Endothelial cell of umbilical vein (primary cell): Measurements from ENCODE around the gene GUCA2B. TPM values are rescaled to one million over a fixed set of nuclear protein-coding genes. Genes with fewer than 3 reads are reported as not detected.

Experiments
- BruUV-seq: library from RNA; stranded (reverse); fragments of 400-500 nt; replicated peaks from 2 replicates; lab custom pipeline; 2021; lab: Mats Ljungman, UMichigan
- CTCF ChIA-PET: fragments of 300-600, 350-600 bp; sonication (Branson Sonifier 250); formaldehyde crosslinking; loops from one replicate; lab custom pipeline; 2021; ENCODE audit warnings: antibody characterized with exemption, inconsistent platforms; lab: Charles Lee
- POLR2A ChIA-PET: fragments of 300-600, 350-600 bp; sonication (Branson Sonifier 250); formaldehyde crosslinking; loops from one replicate; lab custom pipeline; 2021; ENCODE audit warnings: antibody characterized with exemption, inconsistent platforms; lab: Charles Lee
- DNase-seq: peaks from one replicate; pipeline ENCODE4 v3.0.0-alpha.2; 2011; ENCODE audit warnings: low read depth, low spot score
- FAIRE-seq: peaks from 2 replicates; lab custom pipeline; 2011; peaks lifted over from hg19 to GRCh38; lab: Jason Lieb, UNC
- H2AFZ ChIP-seq: 2 replicates; pipeline ENCODE4 v1.6.0; 2012; ENCODE audit warnings: low read depth, low read length, control low read depth, inconsistent platforms
- H3K27ac ChIP-seq: 2 replicates; pipeline ENCODE4 v1.5.1; 2011; ENCODE audit warnings: low read depth, mild to moderate bottlenecking, control low read depth, low read length, moderate library complexity; ENCODE audit not compliant: insufficient read depth
- H3K27me3 ChIP-seq, 2 experiments: 2 replicates each; pipeline versions ENCODE4 v1.6.0 to v1.6.1; 2011; ENCODE audit warnings: low read length in 2 of 2, mixed read lengths in 1 of 2; ENCODE audit not compliant: control insufficient read depth in 2 of 2, insufficient read depth in 2 of 2
- H3K36me3 ChIP-seq, 2 experiments: 2 replicates in 1 of 2; 3 replicates in 1 of 2; pipeline ENCODE4 v1.5.1; 2011; ENCODE audit warnings: low read length in 2 of 2, mild to moderate bottlenecking in 1 of 2, moderate library complexity in 1 of 2; ENCODE audit not compliant: control insufficient read depth in 2 of 2, insufficient read depth in 2 of 2; ENCODE audit errors: extremely low read depth in 1 of 2
- H3K4me1 ChIP-seq: 3 replicates; pipeline ENCODE4 v1.5.1; 2011; ENCODE audit warnings: mild to moderate bottlenecking, low read length; ENCODE audit not compliant: control insufficient read depth, insufficient read depth; ENCODE audit errors: extremely low read depth
- H3K4me2 ChIP-seq: 2 replicates; pipeline ENCODE4 v1.6.1; 2011; ENCODE audit warnings: low read length, control low read depth, mixed read lengths; ENCODE audit not compliant: insufficient read depth
- H3K4me3 ChIP-seq, 3 experiments: fragments of 200-600 bp in 1 of 3; sonication (generic), shearing (Covaris generic) in 1 of 3; replicated peaks in 1 of 3; 2 replicates each; pipeline ENCODE4 v1.5.1; 2011 to 2016; ENCODE audit warnings: control low read depth in 3 of 3, low read length in 3 of 3, mild to moderate bottlenecking in 2 of 3, inconsistent platforms in 1 of 3, low read depth in 1 of 3, moderate library complexity in 1 of 3; ENCODE audit not compliant: insufficient read depth in 1 of 3
- H3K79me2 ChIP-seq: 2 replicates; pipeline ENCODE4 v1.6.0; 2012; ENCODE audit warnings: low read length, inconsistent platforms; ENCODE audit not compliant: control insufficient read depth, insufficient read depth
- H3K9ac ChIP-seq: replicated peaks from 2 replicates; pipeline ENCODE3; 2011; ENCODE audit warnings: low read length, control low read depth; ENCODE audit not compliant: insufficient read depth; ENCODE audit errors: extremely low read depth
- H3K9me1 ChIP-seq: replicated peaks from 3 replicates; pipeline ENCODE4 v1.6.0; 2011; ENCODE audit warnings: mild to moderate bottlenecking, low read length; ENCODE audit not compliant: control insufficient read depth, insufficient read depth; ENCODE audit errors: extremely low read depth
- H3K9me3 ChIP-seq: replicated peaks from 2 replicates; pipeline ENCODE4 v1.5.1; 2012; ENCODE audit warnings: low read length, inconsistent platforms; ENCODE audit not compliant: control insufficient read depth, insufficient read depth
- H4K20me1 ChIP-seq: replicated peaks from 2 replicates; pipeline ENCODE3; 2011; ENCODE audit warnings: mild to moderate bottlenecking, low read length; ENCODE audit not compliant: control insufficient read depth, insufficient read depth; ENCODE audit errors: extremely low read depth
- EZH2 ChIP-seq: IDR thresholded peaks from 2 replicates; pipeline ENCODE4 v1.6.1; 2012; ENCODE audit warnings: borderline replicate concordance, low read depth, mild to moderate bottlenecking, moderate library complexity, low read length, inconsistent platforms; ENCODE audit not compliant: severe bottlenecking
- GATA2 ChIP-seq: IDR thresholded peaks from 2 replicates; pipeline ENCODE4 v1.7.0; 2011; ENCODE audit warnings: low read depth, mild to moderate bottlenecking, moderate library complexity, mixed read lengths, low read length; ENCODE audit not compliant: insufficient read length, insufficient read depth
- MAX ChIP-seq: IDR thresholded peaks from 2 replicates; pipeline ENCODE4 v1.6.1; 2011; ENCODE audit not compliant: insufficient read depth, insufficient read length
- MYC ChIP-seq: IDR thresholded peaks from one replicate; pipeline ENCODE4 v1.6.1; 2011; ENCODE audit warnings: mild to moderate bottlenecking, low read depth, low read length
- POLR2A ChIP-seq: IDR thresholded peaks from 2 replicates; pipeline ENCODE4 v1.6.1; 2012; ENCODE audit warnings: low read depth, mild to moderate bottlenecking, control low read depth, low read length
- POLR2AphosphoS5 ChIP-seq: IDR thresholded peaks from 2 replicates; pipeline ENCODE4 v1.6.1; 2012; ENCODE audit warnings: low read depth, mild to moderate bottlenecking, control low read depth, low read length, moderate library complexity; ENCODE audit not compliant: insufficient read depth
- dilution Hi-C: fragments of 300-500 bp; cut with MboI; formaldehyde crosslinking; loops from one replicate; pipeline ENCODE4 v1.15.0; 2019; ENCODE audit warnings: low sequenced_read_pairs; ENCODE audit not compliant: extremely low pct_ligation_motif_present
- intact Hi-C: fragments of 100-400 bp; cut with micrococcal nuclease; formaldehyde crosslinking; loops from one replicate; pipeline ENCODE4 v1.10.0; 2022
- polyA plus RNA-seq, 4 experiments: library from polyadenylated mRNA; depleted of rRNA in 3 of 4; stranded (reverse) in 3 of 4; unstranded in 1 of 4; fragments of >200 nt; gene quantifications; 2 replicates each; pipeline versions ENCODE4 v1.2.1 to v1.2.3, GENCODE V29; 2011 to 2012; ENCODE audit warnings: missing spikeins in 1 of 4
- total RNA-seq: library from RNA; stranded (reverse); gene quantifications from 2 replicates; pipeline ENCODE4 v1.2.3, GENCODE V29; 2021
- TF ChIP-seq, protein P1 (sequence below), 2 donors: IDR thresholded peaks; 1 replicate in 1 of 2; 2 replicates in 1 of 2; pipeline ENCODE4 v1.5.1; 2011; ENCODE audit warnings: low read length in 2 of 2, mild to moderate bottlenecking in 2 of 2, moderate library complexity in 2 of 2, control low read depth in 1 of 2, inconsistent platforms in 1 of 2, low read depth in 1 of 2; ENCODE audit not compliant: insufficient read depth in 1 of 2; ENCODE audit errors: extremely low read depth in 1 of 2

GUCA2B gene
- total and polyA plus RNA-seq, 2 donors (not counting 3 experiments of a cell fraction or from before 2014, with no cell fraction given) = not detected

- intact Hi-C loops (no loop called here), dilution Hi-C loops (no loop called here)
- Histone ChIP-seq H3K9me3 (no peaks in the 10 kb centered on the region), H3K4me1 (no peaks in the 10 kb centered on the region), H4K20me1 (peaks cover 2% of the 10 kb centered on the region), H3K27me3 (no peaks in the 10 kb centered on the region), H3K9me1 (no peaks in the 10 kb centered on the region), H2AFZ (no peak overlapping the region), H3K36me3 (peaks cover 2 to 5% of the 10 kb centered on the region in 2 experiments), H3K27ac (no peak overlapping the region), H3K9ac (no peak overlapping the region), H3K4me3 (no peak overlapping the region), H3K4me2 (no peak overlapping the region), H3K79me2 (no peaks in the 10 kb centered on the region)
- no peak for DNase-seq
- ChIA-PET CTCF (interaction anchor here (0.8 to 2.7 kb wide), 2 partner anchors 15 to 19 kb away, joined by 3 to 14 read pairs; no protein-coding TSS in a partner anchor), POLR2A (no interaction called here)
- no peak for FAIRE-seq
- BruUV-seq = no TSS peak
- TF ChIP-seq GATA2 (no peak), MYC (no peak), POLR2AphosphoS5 (no peak), MAX (no peak), POLR2A (no peak), EZH2 (no peak)
- TF ChIP-seq, protein P1, sequence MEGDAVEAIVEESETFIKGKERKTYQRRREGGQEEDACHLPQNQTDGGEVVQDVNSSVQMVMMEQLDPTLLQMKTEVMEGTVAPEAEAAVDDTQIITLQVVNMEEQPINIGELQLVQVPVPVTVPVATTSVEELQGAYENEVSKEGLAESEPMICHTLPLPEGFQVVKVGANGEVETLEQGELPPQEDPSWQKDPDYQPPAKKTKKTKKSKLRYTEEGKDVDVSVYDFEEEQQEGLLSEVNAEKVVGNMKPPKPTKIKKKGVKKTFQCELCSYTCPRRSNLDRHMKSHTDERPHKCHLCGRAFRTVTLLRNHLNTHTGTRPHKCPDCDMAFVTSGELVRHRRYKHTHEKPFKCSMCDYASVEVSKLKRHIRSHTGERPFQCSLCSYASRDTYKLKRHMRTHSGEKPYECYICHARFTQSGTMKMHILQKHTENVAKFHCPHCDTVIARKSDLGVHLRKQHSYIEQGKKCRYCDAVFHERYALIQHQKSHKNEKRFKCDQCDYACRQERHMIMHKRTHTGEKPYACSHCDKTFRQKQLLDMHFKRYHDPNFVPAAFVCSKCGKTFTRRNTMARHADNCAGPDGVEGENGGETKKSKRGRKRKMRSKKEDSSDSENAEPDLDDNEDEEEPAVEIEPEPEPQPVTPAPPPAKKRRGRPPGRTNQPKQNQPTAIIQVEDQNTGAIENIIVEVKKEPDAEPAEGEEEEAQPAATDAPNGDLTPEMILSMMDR (IDR thresholded peaks at IDR 0.05; ENCODE audit: extremely low read depth in 1 of 2, insufficient read depth in 1 of 2, low read depth in 1 of 2, low read length in 2 of 2) = no peak
Observed at GRCh38 chr1:42192106-42192505, 38.9 kb downstream of the GUCA2B start.
